H1 (cell line): Measurements from ENCODE around the gene CD99. TPM values are rescaled to one million over a fixed set of nuclear protein-coding genes. Genes with fewer than 3 reads are reported as not detected.
"Not testable (repeated sequence)": the region's sequence is repeated elsewhere in the genome, so short reads cannot be mapped to it uniquely, and the experiment has no call there.

Experiments
- CTCF ChIA-PET: fragments of 300-600 bp; sonication (Branson Sonifier 250); formaldehyde crosslinking; loops from one replicate; lab custom pipeline; 2021; ENCODE audit not compliant: partially characterized antibody; lab: Charles Lee
- POLR2A ChIA-PET: fragments of 300-600 bp; sonication (Branson Sonifier 250); formaldehyde crosslinking; loops from one replicate; lab custom pipeline; 2021; ENCODE audit warnings: inconsistent platforms; ENCODE audit not compliant: partially characterized antibody; lab: Charles Lee
- DNase-seq, 2 experiments: peaks; one replicate each; pipeline versions ENCODE4 v3.0.0 to v3.0.0-alpha.2; 2010 to 2022; ENCODE audit warnings: low spot score in 2 of 2, low read depth in 1 of 2, mixed read lengths in 1 of 2
- FAIRE-seq: peaks from 2 replicates; lab custom pipeline; 2011; peaks lifted over from hg19 to GRCh38; lab: Jason Lieb, UNC
- H2AFZ ChIP-seq: 2 replicates; pipeline ENCODE4 v1.8.1; 2012; ENCODE audit warnings: low read length, inconsistent platforms
- H2AK5ac ChIP-seq: 2 replicates; pipeline ENCODE4 v1.6.1; 2013; ENCODE audit warnings: low read depth, low read length
- H2BK120ac ChIP-seq: replicated peaks from 2 replicates; pipeline ENCODE3; 2013; ENCODE audit warnings: low read depth, low read length, inconsistent platforms
- H2BK12ac ChIP-seq: 2 replicates; pipeline ENCODE4 v1.6.1; 2013; ENCODE audit warnings: low read depth, low read length
- H2BK15ac ChIP-seq: 2 replicates; pipeline ENCODE4 v1.6.1; 2013; ENCODE audit warnings: low read length
- H2BK20ac ChIP-seq: 2 replicates; pipeline ENCODE4 v1.6.1; 2013; ENCODE audit warnings: low read length
- H2BK5ac ChIP-seq: 2 replicates; pipeline ENCODE4 v1.6.1; 2013; ENCODE audit warnings: low read depth, low read length
- H3K14ac ChIP-seq: 2 replicates; pipeline ENCODE4 v1.6.1; 2013; ENCODE audit warnings: inconsistent platforms; ENCODE audit not compliant: insufficient read length
- H3K18ac ChIP-seq: 2 replicates; pipeline ENCODE4 v1.6.1; 2013; ENCODE audit warnings: low read length; ENCODE audit errors: extremely low read depth
- H3K23ac ChIP-seq: 2 replicates; pipeline ENCODE4 v1.6.1; 2013; ENCODE audit warnings: inconsistent platforms; ENCODE audit not compliant: insufficient read length
- H3K23me2 ChIP-seq: 2 replicates; pipeline ENCODE4 v1.6.1; 2013; ENCODE audit warnings: low read depth, low read length
- H3K27ac ChIP-seq: 2 replicates; pipeline ENCODE4 v1.6.1; 2011; ENCODE audit warnings: low read depth, low read length, inconsistent platforms
- H3K27me3 ChIP-seq, 4 experiments: replicated peaks in 1 of 4; 1 replicate in 1 of 4; 2 replicates in 3 of 4; pipeline versions ENCODE4 v1.6.1 to v1.8.1; 2011 to 2013; ENCODE audit warnings: low read length in 3 of 4, mild to moderate bottlenecking in 3 of 4, inconsistent platforms in 2 of 4, mixed read lengths in 2 of 4, moderate library complexity in 1 of 4; ENCODE audit not compliant: control insufficient read depth in 3 of 4, insufficient read depth in 3 of 4; ENCODE audit errors: extremely low read depth in 1 of 4
- H3K36me3 ChIP-seq, 4 experiments: 2 replicates each; pipeline versions ENCODE4 v1.6.1 to v1.8.1; 2011 to 2013; ENCODE audit warnings: mild to moderate bottlenecking in 4 of 4, low read length in 3 of 4, moderate library complexity in 2 of 4, control low read depth in 1 of 4, inconsistent platforms in 1 of 4; ENCODE audit not compliant: insufficient read depth in 4 of 4, control insufficient read depth in 2 of 4
- H3K4ac ChIP-seq: replicated peaks from 2 replicates; pipeline ENCODE3; 2013; ENCODE audit warnings: low read length, low read depth, mixed read lengths, inconsistent platforms; ENCODE audit not compliant: insufficient read length
- H3K4me1 ChIP-seq, 4 experiments: replicated peaks in 1 of 4; 1 replicate in 1 of 4; 2 replicates in 3 of 4; pipeline versions ENCODE4 v1.6.1 to v1.8.1; 2011 to 2013; ENCODE audit warnings: low read length in 3 of 4, inconsistent platforms in 2 of 4, mixed read lengths in 1 of 4; ENCODE audit not compliant: insufficient read depth in 4 of 4, control insufficient read depth in 3 of 4
- H3K4me2 ChIP-seq, 2 experiments: 2 replicates each; pipeline versions ENCODE4 v1.6.1 to v1.8.1; 2011 to 2013; ENCODE audit warnings: low read depth in 2 of 2, low read length in 2 of 2, control low read depth in 1 of 2, inconsistent platforms in 1 of 2, mild to moderate bottlenecking in 1 of 2; ENCODE audit not compliant: insufficient read depth in 1 of 2
- H3K4me3 ChIP-seq, 4 experiments: fragments of 200-600, 300-600 bp in 1 of 4; sonication (generic), shearing (Covaris generic), sonication (Bioruptor Twin) in 1 of 4; 2 replicates each; pipeline versions ENCODE4 v1.5.1 to v1.8.1; 2011 to 2016; ENCODE audit warnings: low read length in 4 of 4, low read depth in 3 of 4, control low read depth in 2 of 4, inconsistent platforms in 2 of 4, mild to moderate bottlenecking in 2 of 4, mixed read lengths in 1 of 4, moderate library complexity in 1 of 4; ENCODE audit not compliant: insufficient read depth in 2 of 4; ENCODE audit errors: extremely low read depth in 1 of 4
- H3K56ac ChIP-seq: replicated peaks from 2 replicates; pipeline ENCODE3; 2013; ENCODE audit warnings: low read depth, mild to moderate bottlenecking, mixed read lengths, low read length, inconsistent platforms; ENCODE audit not compliant: insufficient read length
- H3K79me1 ChIP-seq: 2 replicates; pipeline ENCODE4 v1.6.1; 2013; ENCODE audit warnings: low read depth, low read length, control low read depth
- H3K79me2 ChIP-seq, 2 experiments: 2 replicates each; pipeline versions ENCODE4 v1.6.1 to v1.8.1; 2012 to 2013; ENCODE audit warnings: low read length in 2 of 2, mild to moderate bottlenecking in 2 of 2, inconsistent platforms in 1 of 2; ENCODE audit not compliant: insufficient read depth in 2 of 2, control insufficient read depth in 1 of 2
- H3K9ac ChIP-seq, 4 experiments: replicated peaks in 1 of 4; 1 replicate in 1 of 4; 2 replicates in 3 of 4; pipeline versions ENCODE4 v1.6.1 to v1.8.1; 2011 to 2013; ENCODE audit warnings: low read depth in 3 of 4, low read length in 3 of 4, control low read depth in 2 of 4, mild to moderate bottlenecking in 2 of 4, moderate library complexity in 2 of 4, inconsistent platforms in 1 of 4; ENCODE audit errors: extremely low read depth in 1 of 4
- H3K9me3 ChIP-seq, 2 experiments: 2 replicates each; pipeline versions ENCODE4 v1.6.1 to v1.8.1; 2012 to 2013; ENCODE audit warnings: mild to moderate bottlenecking in 2 of 2, moderate library complexity in 2 of 2, control low read depth in 1 of 2, inconsistent platforms in 1 of 2, low read depth in 1 of 2, low read length in 1 of 2, mixed read lengths in 1 of 2; ENCODE audit not compliant: insufficient read depth in 2 of 2
- H4K20me1 ChIP-seq, 2 experiments: replicated peaks in 1 of 2; 2 replicates each; pipeline versions ENCODE3 to v1.8.1; 2011 to 2013; ENCODE audit warnings: inconsistent platforms in 2 of 2, low read length in 2 of 2, mild to moderate bottlenecking in 1 of 2; ENCODE audit not compliant: insufficient read depth in 2 of 2, control insufficient read depth in 1 of 2
- H4K5ac ChIP-seq: 2 replicates; pipeline ENCODE4 v1.6.1; 2013; ENCODE audit warnings: low read length, low read depth, mixed read lengths, inconsistent platforms; ENCODE audit not compliant: insufficient read length
- H4K8ac ChIP-seq: 2 replicates; pipeline ENCODE4 v1.8.0; 2013; ENCODE audit warnings: mild to moderate bottlenecking, moderate library complexity, low read length, inconsistent platforms; ENCODE audit not compliant: insufficient read depth; ENCODE audit errors: extremely low read depth
- H4K91ac ChIP-seq: replicated peaks from 2 replicates; pipeline ENCODE3; 2013; ENCODE audit warnings: low read length, mixed read lengths, inconsistent platforms; ENCODE audit not compliant: insufficient read length
- WGBS, 2 experiments: shearing (Covaris generic) in 1 of 2; methylation state at CpG; one replicate each; pipeline versions ENCODE4 v1.1.6 to v1.1.7; 2013 to 2015; ENCODE audit warnings: low lambda C conversion rate in 2 of 2, mixed read lengths in 2 of 2, inconsistent platforms in 1 of 2, low coverage in 1 of 2, missing lambda C conversion rate in 1 of 2; ENCODE audit not compliant: insufficient replicate concordance in 2 of 2, insufficient coverage in 1 of 2, insufficient read length in 1 of 2; ENCODE audit errors: extremely low coverage in 1 of 2, missing lambda C conversion rate in 1 of 2; 5-methylcytosine and 5-hydroxymethylcytosine counted together
- polyA plus RNA-seq, 7 experiments: library from polyadenylated mRNA; depleted of rRNA in 3 of 7; stranded (reverse) in 5 of 7; unstranded in 2 of 7; fragments of >200 nt in 5 of 7; fragments of 200-250 nt in 2 of 7; gene quantifications; 1 replicate in 5 of 7; 2 replicates in 1 of 7; 4 replicates in 1 of 7; pipeline versions ENCODE4 v1.2.1 to v1.2.3, GENCODE V29; 2011 to 2013; ENCODE audit warnings: missing spikeins in 2 of 7, mixed read lengths in 2 of 7
- total RNA-seq: library from RNA; stranded (reverse); fragmentation: NEBNext Ultra II Directional; extraction: Animal tissue kit (Norgen Biotek cat#: 25700); gene quantifications from 2 replicates; pipeline ENCODE4 v1.2.1, GENCODE V29; 2021

Gene CD99
- total and polyA plus RNA-seq, 2 of the 8 experiments (the other 6 are each of a cell fraction or from before 2014, with no cell fraction given), result 30.1 to 47.8 TPM

GRCh38 chrX:2773166-2774055 is 82.3 kb downstream of the CD99 start:
- H3K79me2 ChIP-seq, H3K23me2 ChIP-seq, H3K79me1 ChIP-seq, H2BK15ac ChIP-seq, H4K91ac ChIP-seq, H2AFZ ChIP-seq, H3K4me1 ChIP-seq, H3K56ac ChIP-seq, H2BK5ac ChIP-seq, H2BK20ac ChIP-seq, H3K9ac ChIP-seq, H3K23ac ChIP-seq, H3K18ac ChIP-seq, H2BK12ac ChIP-seq, POLR2A ChIA-PET, H2BK120ac ChIP-seq, H3K36me3 ChIP-seq, CTCF ChIA-PET, H3K4me3 ChIP-seq, FAIRE-seq, H3K9me3 ChIP-seq, H2AK5ac ChIP-seq, H3K4ac ChIP-seq, H4K8ac ChIP-seq, H3K27me3 ChIP-seq, H3K14ac ChIP-seq, H4K20me1 ChIP-seq, H3K4me2 ChIP-seq, DNase-seq, H3K27ac ChIP-seq, H4K5ac ChIP-seq: not testable (repeated sequence)
- 79 to 84% methylated on average over 2 to 7 of the region's 10 CpGs for WGBS, 2 experiments
